Loucy (cell line): Measurements from ENCODE around the gene FOXRED1.

Experiments used
- H2AFZ ChIP-seq: fragments of 200-600 bp; sonication (generic); 2 replicates; pipeline ENCODE4 v1.6.0; 2016; ENCODE audit warnings: antibody characterized with exemption, mild to moderate bottlenecking, low read length, moderate library complexity
- H3F3A ChIP-seq: fragments of 200-600 bp; 2 replicates; pipeline ENCODE4 v1.6.0; 2016; ENCODE audit warnings: antibody characterized with exemption, low read depth, mild to moderate bottlenecking
- H3K27me3 ChIP-seq: fragments of 200-600 bp; sonication (generic); 2 replicates; pipeline ENCODE4 v1.6.1; 2014; ENCODE audit warnings: low read length, mild to moderate bottlenecking; ENCODE audit not compliant: insufficient read depth, poor library complexity, severe bottlenecking
- H3K36me3 ChIP-seq: fragments of 200-600 bp; sonication (generic); 2 replicates; pipeline ENCODE4 v1.6.1; 2016; ENCODE audit warnings: low read length; ENCODE audit not compliant: insufficient read depth
- H3K4me1 ChIP-seq: fragments of 200-600 bp; sonication (generic); 2 replicates; pipeline ENCODE4 v1.5.1; 2014; ENCODE audit warnings: low read length, mild to moderate bottlenecking; ENCODE audit not compliant: insufficient read depth, poor library complexity, severe bottlenecking
- H3K4me2 ChIP-seq: fragments of 200-600 bp; sonication (generic); 2 replicates; pipeline ENCODE4 v1.6.0; 2014; ENCODE audit warnings: antibody characterized with exemption, low read length, low read depth, mild to moderate bottlenecking; ENCODE audit not compliant: poor library complexity, severe bottlenecking
- H3K4me3 ChIP-seq: fragments of 200-600 bp; sonication (generic); 2 replicates; pipeline ENCODE4 v1.5.1; 2014; ENCODE audit warnings: low read length, mild to moderate bottlenecking, mixed read lengths; ENCODE audit not compliant: poor library complexity, severe bottlenecking
- H3K79me2 ChIP-seq: fragments of 200-600 bp; sonication (generic); 2 replicates; pipeline ENCODE4 v1.6.1; 2014; ENCODE audit warnings: low read length; ENCODE audit not compliant: insufficient read depth
- H3K9ac ChIP-seq: fragments of 200-600 bp; sonication (generic); 2 replicates; pipeline ENCODE4 v1.6.0; 2014; ENCODE audit warnings: mild to moderate bottlenecking, low read depth, low read length, moderate library complexity; ENCODE audit not compliant: poor library complexity, severe bottlenecking
- H3K9me2 ChIP-seq: fragments of 200-600 bp; sonication (generic); replicated peaks from 2 replicates; pipeline ENCODE4 v1.6.1; 2016; ENCODE audit warnings: low read depth, low read length, mixed read lengths
- H3K9me3 ChIP-seq: fragments of 200-600 bp; sonication (generic); 2 replicates; pipeline ENCODE4 v1.6.1; 2014; ENCODE audit warnings: mild to moderate bottlenecking, antibody characterized with exemption, low read length, low read depth; ENCODE audit not compliant: insufficient read depth
- H4K20me1 ChIP-seq: fragments of 200-600 bp; sonication (generic); 2 replicates; pipeline ENCODE4 v1.6.0; 2014; ENCODE audit warnings: antibody characterized with exemption, low read length, mild to moderate bottlenecking; ENCODE audit not compliant: insufficient read depth, poor library complexity, severe bottlenecking
- CTCF ChIP-seq: fragments of 200-600 bp; sonication (generic); conservative IDR thresholded peaks from 2 replicates; pipeline ENCODE4 v1.5.1; 2014; ENCODE audit warnings: mild to moderate bottlenecking, antibody characterized with exemption, low read length
- EZH2phosphoT487 ChIP-seq: fragments of 200-600 bp; IDR thresholded peaks from 2 replicates; pipeline ENCODE4 v1.6.1; 2018; ENCODE audit warnings: antibody characterized with exemption, mild to moderate bottlenecking, moderate library complexity, borderline replicate concordance

Gene FOXRED1

GRCh38 chr11:126267650-126268049 lies 1.3 kb upstream of the FOXRED1 start:
- Histone ChIP-seq H3K36me3 (peaks cover 42% of the 10 kb centered on the region; the same call in 1 of the 2 replicates), H2AFZ (no peak overlapping the region), H3K9ac (peak overlapping the region; percentile 98), H4K20me1 (peaks cover 15% of the 10 kb centered on the region), H3K79me2 (peaks cover 60% of the 10 kb centered on the region), H3F3A (no peaks in the 10 kb centered on the region), H3K9me2 (no peaks in the 10 kb centered on the region), H3K4me1 (peaks cover 32% of the 10 kb centered on the region), H3K4me2 (peak overlapping the region; percentile 100), H3K9me3 (no peaks in the 10 kb centered on the region), H3K4me3 (peak overlapping the region; percentile 100), H3K27me3 (no peaks in the 10 kb centered on the region)
- TF ChIP-seq EZH2phosphoT487 (no peak), CTCF (no peak)

GRCh38 chr11:126268361-126268707 lies 620 bp upstream of the FOXRED1 start:
- Histone ChIP-seq H3F3A (no peaks in the 10 kb centered on the region), H3K9me3 (no peaks in the 10 kb centered on the region), H2AFZ (peak overlapping the region; percentile 88), H3K9me2 (no peaks in the 10 kb centered on the region), H3K4me3 (peak overlapping the region; percentile 100), H4K20me1 (peaks cover 15% of the 10 kb centered on the region), H3K4me1 (peaks cover 32% of the 10 kb centered on the region), H3K79me2 (peaks cover 60% of the 10 kb centered on the region), H3K27me3 (no peaks in the 10 kb centered on the region), H3K36me3 (peaks cover 36% of the 10 kb centered on the region; the same call in 1 of the 2 replicates), H3K9ac (peak overlapping the region; percentile 98), H3K4me2 (peak overlapping the region; percentile 100)
- TF ChIP-seq EZH2phosphoT487 = no peak
- TF ChIP-seq CTCF = no peak

GRCh38 chr11:126277322-126277721 lies 8.4 kb downstream of the FOXRED1 start:
- Histone ChIP-seq H3K79me2 (no peaks in the 10 kb centered on the region), H3K36me3 (peaks cover 8% of the 10 kb centered on the region; the same call in 1 of the 2 replicates), H3K4me1 (no peaks in the 10 kb centered on the region), H3K9ac (no peak overlapping the region), H3K27me3 (no peaks in the 10 kb centered on the region), H2AFZ (no peak overlapping the region), H3F3A (no peaks in the 10 kb centered on the region), H4K20me1 (no peaks in the 10 kb centered on the region), H3K9me2 (no peaks in the 10 kb centered on the region), H3K4me3 (no peak overlapping the region), H3K9me3 (no peaks in the 10 kb centered on the region), H3K4me2 (no peak overlapping the region)
- TF ChIP-seq CTCF = no peak
- no peak for TF ChIP-seq EZH2phosphoT487
